ENCODE measurements around the gene ELF2.
"Not testable (repeated sequence)": the region's sequence is repeated elsewhere in the genome, so short reads cannot be mapped to it uniquely, and the experiment has no call there.

Gene ELF2

GRCh38 chr4:139137763-139138162 is 39.3 kb downstream of the ELF2 start:
- DNase-seq = no peak

- DNase-seq = no peak
Observed at GRCh38 chr4:139134403-139134802, 42.6 kb downstream of the ELF2 start.

GRCh38 chr4:139131209-139131870 is 45.7 kb downstream of the ELF2 start:
- no peak for DNase-seq

- no peak for DNase-seq
Observed at GRCh38 chr4:139129206-139129605, 47.8 kb downstream of the ELF2 start.

GRCh38 chr4:139126898-139127297 is 50.1 kb downstream of the ELF2 start:
- no peak for DNase-seq

GRCh38 chr4:139123910-139124309 is 53.1 kb downstream of the ELF2 start:
- DNase-seq = no peak

GRCh38 chr4:139118365-139118764 is 58.7 kb downstream of the ELF2 start:
- no peak for DNase-seq

- DNase-seq = no peak
Observed at GRCh38 chr4:139115226-139115625, 61.8 kb downstream of the ELF2 start.

GRCh38 chr4:139114795-139115194 is 62.2 kb downstream of the ELF2 start:
- DNase-seq = not testable (repeated sequence)

- no peak for DNase-seq
Observed at GRCh38 chr4:139112650-139113049, 64.4 kb downstream of the ELF2 start.

GRCh38 chr4:139108567-139109128 is 68.4 kb downstream of the ELF2 start:
- no peak for DNase-seq

- peak; percentile 10 to 77 (median 66) for DNase-seq
Observed at GRCh38 chr4:139099366-139099982, 77.5 kb downstream of the ELF2 start.

GRCh38 chr4:139092271-139092670 is 84.7 kb downstream of the ELF2 start:
- DNase-seq = no peak

GRCh38 chr4:139085141-139085540 is 91.9 kb downstream of the ELF2 start:
- DNase-seq = peak in 1 of 6 experiments; percentile 32

- DNase-seq = peak in 1 of 6 experiments; percentile 41
Observed at GRCh38 chr4:139084804-139085093, 92.3 kb downstream of the ELF2 start.

GRCh38 chr4:139083956-139084803 is 92.8 kb downstream of the ELF2 start:
- peak; percentile 69 to 90 (median 82) for DNase-seq

GRCh38 chr4:139083607-139083955 is 93.4 kb downstream of the ELF2 start:
- DNase-seq = peak in 4 of 6 experiments; percentile 63 to 84 (median 76)

- DNase-seq = peak; percentile 85 to 94 (median 90)
Observed at GRCh38 chr4:139082750-139083606, 94.0 kb downstream of the ELF2 start.

GRCh38 chr4:139078926-139079325 is 98.1 kb downstream of the ELF2 start:
- DNase-seq = no peak

GRCh38 chr4:139077567-139078355 is 99.3 kb downstream of the ELF2 start:
- DNase-seq = no peak

- no peak for DNase-seq
Observed at GRCh38 chr4:139076016-139076744, 100.8 kb downstream of the ELF2 start.
